ENCODE measurements around the gene APLNR. TPM values are rescaled to one million over a fixed set of nuclear protein-coding genes. Genes with fewer than 3 reads are reported as not detected.

The APLNR gene
- total RNA-seq, 2 experiments from 2014 or later, result not detected

DNA sequence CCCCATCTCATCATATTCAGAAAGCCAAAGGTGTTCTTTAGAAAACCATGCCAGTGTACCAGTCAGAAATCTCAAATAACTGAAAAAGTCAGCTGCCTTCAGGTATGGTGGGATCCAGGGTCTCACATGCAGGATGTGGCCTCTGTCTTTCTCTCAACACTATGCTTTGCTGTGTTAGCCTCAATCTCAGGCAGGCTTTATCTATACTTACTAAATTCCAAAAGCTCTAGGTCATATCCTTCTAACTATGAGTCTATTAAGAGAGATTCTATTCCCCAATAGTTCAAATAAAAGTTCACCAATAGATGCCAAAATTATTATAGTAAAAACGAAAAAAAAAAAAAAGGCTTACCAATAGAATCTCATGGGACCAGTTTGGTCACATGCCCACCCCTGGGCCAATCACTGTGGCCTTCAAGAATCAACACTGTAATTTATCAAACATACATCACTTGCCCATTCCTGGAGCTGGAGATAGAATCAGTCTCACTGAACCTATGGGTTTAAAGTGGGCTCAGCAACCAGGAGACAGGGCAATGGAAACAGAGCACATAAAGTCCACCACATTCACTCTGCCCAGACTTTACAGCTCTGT, 38.0 kb upstream of the APLNR start:
- H3K4me3 ChIP-seq (ENCODE audit: low read depth, low read length, poor library complexity, severe bottlenecking), result no peak overlapping the region
- no peak overlapping the region for H2AFZ ChIP-seq (ENCODE audit: low read length)
- H3K27ac ChIP-seq (ENCODE audit: low read depth, low read length, poor library complexity, severe bottlenecking), result no peak overlapping the region
- no TSS peak for BruUV-seq (replicated peaks)
- CTCF ChIA-PET (ENCODE audit: unreplicated experiment), result no interaction called here
- H3K36me3 ChIP-seq (ENCODE audit: insufficient read depth, low read length), result no peaks in the 10 kb centered on the region
- no peaks in the 10 kb centered on the region for H3K4me1 ChIP-seq (ENCODE audit: insufficient read depth, low read length, poor library complexity, severe bottlenecking)
- POLR2A ChIA-PET, result interaction anchor here (0.7 kb wide), 1 partner anchor 152 kb away, joined by 3 read pairs; no protein-coding TSS in a partner anchor
- no peaks in the 10 kb centered on the region for H3K9me2 ChIP-seq (ENCODE audit: insufficient read depth, low read length)
- no peak overlapping the region for H3K4me2 ChIP-seq (ENCODE audit: low read length)
- no peaks in the 10 kb centered on the region for H4K20me1 ChIP-seq (ENCODE audit: insufficient read depth, low read length)
- intact Hi-C loops (cut with micrococcal nuclease; ENCODE audit: unreplicated experiment), result no loop called here
- DNase-seq (ENCODE audit: low spot score), result no peak
- no peaks in the 10 kb centered on the region for H3K9me3 ChIP-seq (ENCODE audit: low read length)
- no peak for TF ChIP-seq EZH2phosphoT487 (IDR thresholded peaks at IDR 0.05; ENCODE audit: borderline replicate concordance, low read depth, low read length)
- TF ChIP-seq, protein P1, sequence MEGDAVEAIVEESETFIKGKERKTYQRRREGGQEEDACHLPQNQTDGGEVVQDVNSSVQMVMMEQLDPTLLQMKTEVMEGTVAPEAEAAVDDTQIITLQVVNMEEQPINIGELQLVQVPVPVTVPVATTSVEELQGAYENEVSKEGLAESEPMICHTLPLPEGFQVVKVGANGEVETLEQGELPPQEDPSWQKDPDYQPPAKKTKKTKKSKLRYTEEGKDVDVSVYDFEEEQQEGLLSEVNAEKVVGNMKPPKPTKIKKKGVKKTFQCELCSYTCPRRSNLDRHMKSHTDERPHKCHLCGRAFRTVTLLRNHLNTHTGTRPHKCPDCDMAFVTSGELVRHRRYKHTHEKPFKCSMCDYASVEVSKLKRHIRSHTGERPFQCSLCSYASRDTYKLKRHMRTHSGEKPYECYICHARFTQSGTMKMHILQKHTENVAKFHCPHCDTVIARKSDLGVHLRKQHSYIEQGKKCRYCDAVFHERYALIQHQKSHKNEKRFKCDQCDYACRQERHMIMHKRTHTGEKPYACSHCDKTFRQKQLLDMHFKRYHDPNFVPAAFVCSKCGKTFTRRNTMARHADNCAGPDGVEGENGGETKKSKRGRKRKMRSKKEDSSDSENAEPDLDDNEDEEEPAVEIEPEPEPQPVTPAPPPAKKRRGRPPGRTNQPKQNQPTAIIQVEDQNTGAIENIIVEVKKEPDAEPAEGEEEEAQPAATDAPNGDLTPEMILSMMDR (conservative IDR thresholded peaks at IDR 0.05; ENCODE audit: low read length), result no peak
- H3K79me2 ChIP-seq (ENCODE audit: insufficient read depth, low read depth, low read length), result no peaks in the 10 kb centered on the region

DNA sequence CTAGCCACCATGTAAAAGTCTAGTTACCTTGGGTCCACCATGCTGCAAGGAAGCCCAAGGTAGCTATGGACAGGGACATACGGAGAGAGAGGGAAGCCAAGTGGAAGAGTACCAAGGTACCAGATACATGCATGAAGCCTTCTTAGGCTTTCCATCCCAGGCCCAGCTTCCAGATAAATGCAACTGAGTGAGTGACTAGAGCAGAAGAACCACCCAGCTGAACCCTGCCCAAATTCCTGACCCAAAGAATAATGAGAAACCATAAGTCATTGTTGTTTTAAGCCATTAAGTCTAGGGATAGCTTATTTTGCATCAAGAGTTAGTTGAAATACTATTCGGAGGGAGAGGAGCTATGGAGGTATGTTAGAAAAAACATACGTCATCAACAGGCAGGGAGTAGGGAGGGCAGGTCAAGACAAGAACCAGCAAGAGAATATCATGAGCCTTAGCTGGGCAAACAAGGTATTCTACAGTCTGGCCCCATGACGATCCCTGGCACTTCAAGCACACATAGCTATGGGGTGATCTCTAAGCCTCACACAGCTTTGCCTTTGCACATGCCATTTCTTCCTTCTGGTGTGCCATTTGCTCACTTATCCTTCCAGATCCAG, 36.5 kb upstream of the APLNR start:
- ChIA-PET CTCF (ENCODE audit: unreplicated experiment) (interaction anchor here (0.5 kb wide), 1 partner anchor 48 kb away, joined by 5 read pairs; no protein-coding TSS in a partner anchor), POLR2A (interaction anchor here (0.5 kb wide), 1 partner anchor 338 kb away, joined by 7 read pairs; no protein-coding TSS in a partner anchor)
- Histone ChIP-seq H2AFZ (ENCODE audit: low read length) (no peak overlapping the region), H3K9me3 (ENCODE audit: low read length) (no peaks in the 10 kb centered on the region), H3K36me3 (ENCODE audit: insufficient read depth, low read length) (no peaks in the 10 kb centered on the region), H3K4me3 (ENCODE audit: low read depth, low read length, poor library complexity, severe bottlenecking) (no peak overlapping the region), H4K20me1 (ENCODE audit: insufficient read depth, low read length) (no peaks in the 10 kb centered on the region), H3K4me1 (ENCODE audit: insufficient read depth, low read length, poor library complexity, severe bottlenecking) (no peaks in the 10 kb centered on the region), H3K9me2 (ENCODE audit: insufficient read depth, low read length) (no peaks in the 10 kb centered on the region), H3K4me2 (ENCODE audit: low read length) (no peak overlapping the region), H3K79me2 (ENCODE audit: insufficient read depth, low read depth, low read length) (no peaks in the 10 kb centered on the region), H3K27ac (ENCODE audit: low read depth, low read length, poor library complexity, severe bottlenecking) (no peak overlapping the region)
- TF ChIP-seq, protein P1 (conservative IDR thresholded peaks at IDR 0.05; ENCODE audit: low read length), result no peak
- no peak for TF ChIP-seq EZH2phosphoT487 (IDR thresholded peaks at IDR 0.05; ENCODE audit: borderline replicate concordance, low read depth, low read length)
- no TSS peak for BruUV-seq (replicated peaks)
- intact Hi-C loops (cut with micrococcal nuclease; ENCODE audit: unreplicated experiment), result no loop called here
- DNase-seq (ENCODE audit: low spot score), result no peak

DNA sequence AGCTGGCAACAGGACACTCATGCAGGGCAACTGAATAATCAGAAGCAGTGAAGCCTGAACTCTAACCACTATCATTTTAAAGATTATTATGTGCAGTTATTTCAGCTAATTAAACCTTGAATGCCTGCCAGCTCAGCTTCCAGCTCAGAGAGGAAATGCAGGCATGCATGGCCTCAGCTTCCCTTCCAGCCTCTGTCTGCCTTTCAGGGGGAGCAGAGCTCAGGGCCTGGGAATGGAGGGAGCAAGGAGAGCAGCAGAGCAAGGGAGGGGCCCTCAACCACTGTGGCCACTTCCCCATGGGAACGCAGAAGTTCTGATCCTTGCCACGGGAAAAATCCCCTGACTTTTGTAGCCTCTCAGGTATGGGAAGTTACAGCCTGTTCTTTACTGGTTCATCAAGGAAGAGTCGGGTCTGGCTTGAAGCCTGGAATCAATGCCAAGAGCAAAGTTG, 32.5 kb upstream of the APLNR start:
- Histone ChIP-seq H3K79me2 (ENCODE audit: insufficient read depth, low read depth, low read length) (no peaks in the 10 kb centered on the region), H3K4me3 (ENCODE audit: low read depth, low read length, poor library complexity, severe bottlenecking) (no peak overlapping the region), H3K9me2 (ENCODE audit: insufficient read depth, low read length) (no peaks in the 10 kb centered on the region), H3K9me3 (ENCODE audit: low read length) (0 out of 2 replicates have a peak, but pooled peaks cover 5% of the 10 kb centered on the region), H3K4me2 (ENCODE audit: low read length) (no peak overlapping the region), H2AFZ (ENCODE audit: low read length) (no peak overlapping the region), H3K4me1 (ENCODE audit: insufficient read depth, low read length, poor library complexity, severe bottlenecking) (no peaks in the 10 kb centered on the region), H4K20me1 (ENCODE audit: insufficient read depth, low read length) (no peaks in the 10 kb centered on the region), H3K36me3 (ENCODE audit: insufficient read depth, low read length) (no peaks in the 10 kb centered on the region), H3K27ac (ENCODE audit: low read depth, low read length, poor library complexity, severe bottlenecking) (no peak overlapping the region)
- BruUV-seq (replicated peaks), result no TSS peak
- no peak for DNase-seq (ENCODE audit: low spot score)
- TF ChIP-seq EZH2phosphoT487 (IDR thresholded peaks at IDR 0.05; ENCODE audit: borderline replicate concordance, low read depth, low read length), result no peak
- TF ChIP-seq, protein P1 (conservative IDR thresholded peaks at IDR 0.05; ENCODE audit: low read length), result no peak
- ChIA-PET CTCF (ENCODE audit: unreplicated experiment) (no interaction called here), POLR2A (no interaction called here)
- intact Hi-C loops (cut with micrococcal nuclease; ENCODE audit: unreplicated experiment), result no loop called here
